Measurements from ENCODE around the gene PLN.

Gene PLN

DNA sequence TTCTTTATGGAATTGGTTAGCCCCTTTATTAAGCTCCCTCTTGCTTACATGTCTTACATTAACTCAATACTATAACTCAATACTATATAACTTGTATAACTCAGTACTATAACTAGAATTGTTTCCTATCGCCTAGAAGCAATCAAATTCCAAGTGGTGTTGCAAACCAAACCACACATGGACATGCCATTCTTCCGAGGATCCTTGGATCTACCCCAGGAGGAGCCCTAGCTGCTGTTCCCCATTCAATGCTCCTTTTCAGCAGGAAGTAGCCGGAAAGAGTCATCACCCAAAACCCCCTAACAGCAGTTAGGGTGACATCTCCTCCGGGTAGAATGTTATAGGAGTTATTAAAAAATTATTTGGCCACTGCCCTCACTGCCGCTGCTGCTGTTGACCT lies 40.5 kb downstream of the PLN start:
- TF ChIP-seq SIN3A (IDR thresholded peaks at IDR 0.05; ENCODE audit: borderline replicate concordance, insufficient read depth, low read length) (no peak), FOXP2 (optimal IDR thresholded peaks at IDR 0.05; ENCODE audit: borderline replicate concordance, extremely low read depth, extremely low read length, insufficient read depth) (no peak), POLR2AphosphoS5 (IDR thresholded peaks at IDR 0.05; ENCODE audit: low read depth, low read length) (no peak), TAF1 (IDR thresholded peaks at IDR 0.05; ENCODE audit: borderline replicate concordance, insufficient read depth, low read length) (no peak)
- TF ChIP-seq, protein P1, sequence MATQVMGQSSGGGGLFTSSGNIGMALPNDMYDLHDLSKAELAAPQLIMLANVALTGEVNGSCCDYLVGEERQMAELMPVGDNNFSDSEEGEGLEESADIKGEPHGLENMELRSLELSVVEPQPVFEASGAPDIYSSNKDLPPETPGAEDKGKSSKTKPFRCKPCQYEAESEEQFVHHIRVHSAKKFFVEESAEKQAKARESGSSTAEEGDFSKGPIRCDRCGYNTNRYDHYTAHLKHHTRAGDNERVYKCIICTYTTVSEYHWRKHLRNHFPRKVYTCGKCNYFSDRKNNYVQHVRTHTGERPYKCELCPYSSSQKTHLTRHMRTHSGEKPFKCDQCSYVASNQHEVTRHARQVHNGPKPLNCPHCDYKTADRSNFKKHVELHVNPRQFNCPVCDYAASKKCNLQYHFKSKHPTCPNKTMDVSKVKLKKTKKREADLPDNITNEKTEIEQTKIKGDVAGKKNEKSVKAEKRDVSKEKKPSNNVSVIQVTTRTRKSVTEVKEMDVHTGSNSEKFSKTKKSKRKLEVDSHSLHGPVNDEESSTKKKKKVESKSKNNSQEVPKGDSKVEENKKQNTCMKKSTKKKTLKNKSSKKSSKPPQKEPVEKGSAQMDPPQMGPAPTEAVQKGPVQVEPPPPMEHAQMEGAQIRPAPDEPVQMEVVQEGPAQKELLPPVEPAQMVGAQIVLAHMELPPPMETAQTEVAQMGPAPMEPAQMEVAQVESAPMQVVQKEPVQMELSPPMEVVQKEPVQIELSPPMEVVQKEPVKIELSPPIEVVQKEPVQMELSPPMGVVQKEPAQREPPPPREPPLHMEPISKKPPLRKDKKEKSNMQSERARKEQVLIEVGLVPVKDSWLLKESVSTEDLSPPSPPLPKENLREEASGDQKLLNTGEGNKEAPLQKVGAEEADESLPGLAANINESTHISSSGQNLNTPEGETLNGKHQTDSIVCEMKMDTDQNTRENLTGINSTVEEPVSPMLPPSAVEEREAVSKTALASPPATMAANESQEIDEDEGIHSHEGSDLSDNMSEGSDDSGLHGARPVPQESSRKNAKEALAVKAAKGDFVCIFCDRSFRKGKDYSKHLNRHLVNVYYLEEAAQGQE (IDR thresholded peaks at IDR 0.05; ENCODE audit: insufficient read depth in 1 of 2, low read depth in 2 of 2, low read length in 2 of 2) = no peak

DNA sequence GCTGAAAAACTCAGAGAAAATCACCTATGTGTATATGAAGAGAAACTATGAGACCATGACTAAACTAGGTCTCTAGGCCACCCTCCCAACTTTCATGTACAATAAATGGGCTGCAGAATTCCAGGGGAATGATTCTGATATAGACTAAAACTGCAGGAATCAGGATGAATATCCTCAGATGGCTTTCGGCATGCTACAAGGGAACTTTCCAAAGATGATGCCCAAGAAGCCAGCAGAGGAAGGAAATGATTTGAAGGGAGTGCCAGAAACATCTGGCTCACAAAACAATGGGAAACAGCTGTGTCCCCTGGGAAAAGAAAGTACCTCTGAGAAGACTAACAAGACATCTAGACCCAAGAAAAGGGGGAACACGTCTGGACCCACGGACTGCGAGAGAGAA lies 41.1 kb downstream of the PLN start:
- TF ChIP-seq POLR2AphosphoS5 (IDR thresholded peaks at IDR 0.05; ENCODE audit: low read depth, low read length) (no peak), SIN3A (IDR thresholded peaks at IDR 0.05; ENCODE audit: borderline replicate concordance, insufficient read depth, low read length) (no peak), FOXP2 (optimal IDR thresholded peaks at IDR 0.05; ENCODE audit: borderline replicate concordance, extremely low read depth, extremely low read length, insufficient read depth) (no peak), TAF1 (IDR thresholded peaks at IDR 0.05; ENCODE audit: borderline replicate concordance, insufficient read depth, low read length) (no peak)

DNA sequence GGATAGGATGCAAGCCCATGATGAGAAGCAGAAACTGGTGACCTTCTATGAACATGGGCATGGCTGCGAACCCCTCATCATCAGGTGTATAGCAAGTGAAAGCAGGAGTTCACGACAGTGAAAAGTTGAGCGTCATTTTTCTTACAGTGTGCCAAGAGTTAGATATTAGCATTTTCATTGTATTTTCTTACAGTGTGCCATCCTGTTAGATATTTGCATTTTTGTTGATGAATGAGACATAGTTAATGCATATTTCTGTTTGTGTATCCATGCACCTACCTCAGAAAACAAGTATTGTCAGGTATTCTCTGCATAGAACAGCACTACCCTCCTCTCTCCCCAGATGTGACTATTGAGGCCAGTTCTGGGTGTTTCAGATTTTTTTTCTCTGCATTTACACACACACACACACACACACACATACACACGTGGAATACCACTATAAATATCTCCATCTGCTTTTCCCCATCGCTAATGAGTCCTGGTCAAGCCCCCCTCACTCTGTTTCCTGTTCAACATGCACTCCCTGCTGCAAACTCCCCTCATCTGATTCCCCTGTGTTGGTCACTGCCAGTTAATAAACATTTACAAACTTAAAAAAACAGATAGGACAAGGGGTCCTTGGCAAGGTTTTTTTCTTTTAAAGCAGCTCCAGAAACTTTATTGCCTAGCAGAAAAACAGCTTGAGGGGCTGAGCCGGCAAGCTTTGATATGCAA lies 41.7 kb downstream of the PLN start:
- TF ChIP-seq FOXP2 (optimal IDR thresholded peaks at IDR 0.05; ENCODE audit: borderline replicate concordance, extremely low read depth, extremely low read length, insufficient read depth) = no peak
- TF ChIP-seq, protein P1 (IDR thresholded peaks at IDR 0.05; ENCODE audit: insufficient read depth in 1 of 2, low read depth in 2 of 2, low read length in 2 of 2) = no peak
- TF ChIP-seq POLR2AphosphoS5 (IDR thresholded peaks at IDR 0.05; ENCODE audit: low read depth, low read length) = no peak
- TF ChIP-seq SIN3A (IDR thresholded peaks at IDR 0.05; ENCODE audit: borderline replicate concordance, insufficient read depth, low read length) = no peak
- TF ChIP-seq TAF1 (IDR thresholded peaks at IDR 0.05; ENCODE audit: borderline replicate concordance, insufficient read depth, low read length) = no peak

- TF ChIP-seq POLR2AphosphoS5 (IDR thresholded peaks at IDR 0.05; ENCODE audit: low read depth, low read length) = no peak
- TF ChIP-seq, protein P1 (IDR thresholded peaks at IDR 0.05; ENCODE audit: insufficient read depth in 1 of 2, low read depth in 2 of 2, low read length in 2 of 2) = no peak
- TF ChIP-seq TAF1 (IDR thresholded peaks at IDR 0.05; ENCODE audit: borderline replicate concordance, insufficient read depth, low read length) = no peak
- no peak for TF ChIP-seq SIN3A (IDR thresholded peaks at IDR 0.05; ENCODE audit: borderline replicate concordance, insufficient read depth, low read length)
- TF ChIP-seq FOXP2 (optimal IDR thresholded peaks at IDR 0.05; ENCODE audit: borderline replicate concordance, extremely low read depth, extremely low read length, insufficient read depth) = no peak
Measured at GRCh38 chr6:118591897-118592296, 43.8 kb downstream of the PLN start.

DNA sequence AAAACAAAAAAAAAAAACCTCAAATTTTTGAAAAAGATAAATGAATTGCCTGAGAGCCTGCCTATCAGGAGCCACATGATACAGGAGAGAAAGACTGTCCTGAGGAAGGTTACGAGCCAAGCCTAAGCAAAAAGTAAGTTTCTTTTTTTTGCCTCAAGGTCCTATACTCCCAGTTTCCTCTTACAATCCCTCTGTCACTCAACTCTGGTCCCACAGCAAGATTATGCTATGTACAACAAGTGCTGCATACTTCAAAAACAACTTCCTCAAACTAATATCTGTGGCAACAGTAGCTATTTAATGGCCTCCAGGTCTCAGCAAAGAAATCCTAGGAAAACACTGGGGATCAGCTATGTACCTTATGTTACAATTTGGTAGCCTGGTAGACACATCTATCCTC lies 46.8 kb downstream of the PLN start:
- TF ChIP-seq SIN3A (IDR thresholded peaks at IDR 0.05; ENCODE audit: borderline replicate concordance, insufficient read depth, low read length) (no peak), POLR2AphosphoS5 (IDR thresholded peaks at IDR 0.05; ENCODE audit: low read depth, low read length) (no peak), TAF1 (IDR thresholded peaks at IDR 0.05; ENCODE audit: borderline replicate concordance, insufficient read depth, low read length) (no peak)
- TF ChIP-seq, protein P1 (IDR thresholded peaks at IDR 0.05; ENCODE audit: insufficient read depth in 1 of 2, low read depth in 2 of 2, low read length in 2 of 2) = no peak
